Lung microvascular endothelial cell (primary cell): ENCODE results near the gene ATP10A. TPM values are rescaled to one million over a fixed set of nuclear protein-coding genes. Genes with fewer than 3 reads are reported as not detected.
"Not testable (repeated sequence)": the region's sequence is repeated elsewhere in the genome, so short reads cannot be mapped to it uniquely, and the experiment has no call there.

ENCODE experiments used
- DNase-seq, 2 donors: peaks; one replicate each; pipeline versions ENCODE4 v3.0.0 to v3.0.0-alpha.2; 2010; ENCODE audit warnings: low read depth in 2 of 2
- total RNA-seq: library from RNA; depleted of rRNA; stranded (reverse); fragments of >200 nt; gene quantifications from 2 replicates; pipeline ENCODE4 v1.2.1, GENCODE V29; 2014

Gene ATP10A
- total RNA-seq, 1 donor from 2014 or later: not detected

DNA sequence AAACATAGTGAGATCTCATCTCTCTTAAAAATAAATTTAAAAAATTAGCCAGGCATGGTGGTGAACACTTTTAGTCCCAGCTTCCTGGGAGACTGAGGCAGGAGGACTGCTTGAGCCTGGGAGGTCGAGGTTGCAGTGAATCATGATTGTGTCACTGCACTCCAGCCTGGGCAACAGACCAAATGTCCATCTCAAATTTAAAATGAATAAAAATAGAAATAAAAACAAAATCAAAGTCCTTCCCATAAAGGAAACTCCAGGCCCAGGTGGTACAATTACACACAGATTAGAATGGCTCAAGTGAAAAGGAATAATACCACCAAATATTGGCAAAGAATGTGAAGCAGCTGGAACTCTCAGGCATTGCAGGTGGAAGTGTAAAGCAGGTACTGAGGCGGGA is 19.3 kb upstream of the ATP10A start:
- DNase-seq: no peak

DNA sequence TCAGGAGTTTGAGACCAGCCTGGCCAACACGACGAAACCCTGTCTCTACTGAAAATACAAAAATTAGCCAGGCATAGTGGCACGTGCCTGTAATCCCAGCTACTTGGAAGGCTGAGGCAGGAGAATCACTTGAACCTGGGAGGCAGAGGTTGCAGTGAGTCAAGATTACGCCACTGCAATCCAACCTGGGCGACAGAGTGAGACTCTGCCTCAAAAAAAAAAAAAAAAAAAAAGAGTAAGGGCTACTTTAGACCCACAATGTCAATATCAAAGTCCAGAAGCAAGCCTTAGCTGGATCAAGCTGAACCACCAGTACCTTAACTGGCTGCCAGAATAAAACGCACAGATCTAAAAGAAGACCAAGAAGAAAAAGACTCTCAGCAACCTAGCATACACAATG is 17.8 kb upstream of the ATP10A start:
- not testable (repeated sequence) for DNase-seq

DNA sequence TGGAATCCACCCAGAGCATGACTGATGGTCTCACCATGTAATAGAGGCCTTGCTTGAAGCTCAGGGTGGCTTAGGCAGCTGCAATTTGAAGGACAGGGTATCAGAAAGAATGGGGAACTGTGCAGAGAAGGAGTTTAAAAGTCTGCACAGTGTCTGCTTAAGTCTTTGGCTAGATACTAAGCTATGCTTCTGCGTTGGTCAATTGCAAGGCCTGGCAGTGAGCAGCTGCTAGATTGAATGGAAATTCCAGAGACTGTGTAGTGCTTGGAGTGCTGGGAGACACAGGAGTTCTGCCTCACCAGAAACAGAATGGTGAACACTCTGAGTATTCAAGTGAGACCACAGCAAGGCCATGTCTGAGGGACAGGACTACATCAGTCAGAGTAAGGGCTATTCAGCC is 17.3 kb upstream of the ATP10A start:
- no peak for DNase-seq

DNA sequence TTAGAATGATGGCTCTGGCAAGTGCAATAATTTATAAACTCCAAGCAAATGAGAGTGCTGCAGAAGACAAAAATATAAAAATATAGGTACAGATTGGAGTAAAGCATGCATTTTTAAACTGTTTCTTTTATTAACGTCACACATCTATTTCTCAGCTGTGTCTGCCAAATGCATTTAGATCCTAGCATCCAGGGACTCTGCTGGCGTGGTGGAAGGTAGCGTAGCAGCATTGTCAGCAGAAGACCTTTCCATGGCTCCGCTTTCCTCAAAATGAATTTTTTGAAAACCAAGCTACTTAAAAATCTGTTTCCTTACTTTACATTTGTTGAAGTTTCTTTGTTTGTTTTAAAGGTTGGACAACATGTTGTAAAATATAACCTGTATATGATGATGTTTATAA is 16.3 kb upstream of the ATP10A start:
- no peak for DNase-seq

DNA sequence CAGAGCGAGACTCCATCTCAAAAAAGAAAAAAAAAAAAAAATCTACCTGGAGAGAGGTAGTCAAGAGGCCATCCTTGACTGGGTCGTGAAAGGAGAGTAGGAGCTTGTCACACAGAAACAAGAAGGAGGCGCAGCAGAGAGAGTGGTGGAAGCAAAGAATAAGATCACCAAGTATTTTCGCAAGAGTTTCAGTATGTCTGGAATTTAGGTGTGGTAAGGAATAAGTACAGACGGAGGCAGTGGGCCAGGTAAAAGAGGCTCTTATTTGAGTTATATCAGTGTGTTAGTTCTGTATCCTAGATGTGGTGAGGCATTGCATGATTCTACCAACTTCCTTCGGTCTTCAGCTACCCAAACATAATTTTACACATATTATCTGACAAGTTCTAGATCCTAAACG is 14.6 kb upstream of the ATP10A start:
- no peak for DNase-seq

DNA sequence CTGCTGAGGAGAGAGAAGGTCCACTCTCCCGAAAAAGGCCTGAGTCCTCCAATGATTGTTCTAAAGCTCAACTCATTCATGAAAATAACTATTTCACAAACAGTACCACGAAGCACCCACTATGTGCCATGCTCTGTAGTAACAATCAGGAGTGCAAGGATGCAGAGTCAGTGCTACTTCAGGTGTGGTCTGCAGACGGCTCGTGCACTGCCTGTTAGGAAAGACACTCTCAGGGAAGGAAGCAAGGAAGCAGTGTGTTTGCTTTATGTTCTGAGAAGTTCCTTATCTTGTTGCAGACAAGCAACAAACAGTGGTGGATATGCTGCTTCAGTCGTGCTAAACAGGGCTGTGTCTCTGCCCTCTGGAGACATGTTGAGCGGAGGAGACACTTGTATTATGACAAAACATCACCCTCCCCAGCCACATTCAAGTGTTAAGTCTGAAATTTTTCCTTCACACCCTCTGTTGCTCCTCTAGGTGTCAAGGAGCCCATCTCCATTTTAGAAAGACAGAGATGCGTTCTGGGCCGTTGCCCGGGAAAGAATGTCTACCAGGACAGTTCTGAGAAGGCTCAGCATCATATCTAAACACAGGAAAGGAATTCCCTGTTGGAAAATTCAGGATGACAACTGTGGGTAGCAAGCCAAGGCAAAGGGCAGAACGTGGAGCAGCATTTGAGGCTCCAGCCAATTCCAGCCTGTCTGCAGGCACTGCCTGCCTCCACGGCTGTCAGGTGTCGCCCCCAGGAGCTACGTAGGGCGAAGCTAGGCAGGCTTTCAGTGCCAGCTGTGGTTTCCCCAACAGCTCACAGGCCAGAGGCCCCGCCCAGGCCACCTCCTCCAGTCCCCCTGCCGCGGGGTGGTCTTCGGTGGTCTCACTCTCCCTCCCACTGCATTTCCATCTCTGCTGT is 13.4 kb upstream of the ATP10A start:
- no peak for DNase-seq

DNA sequence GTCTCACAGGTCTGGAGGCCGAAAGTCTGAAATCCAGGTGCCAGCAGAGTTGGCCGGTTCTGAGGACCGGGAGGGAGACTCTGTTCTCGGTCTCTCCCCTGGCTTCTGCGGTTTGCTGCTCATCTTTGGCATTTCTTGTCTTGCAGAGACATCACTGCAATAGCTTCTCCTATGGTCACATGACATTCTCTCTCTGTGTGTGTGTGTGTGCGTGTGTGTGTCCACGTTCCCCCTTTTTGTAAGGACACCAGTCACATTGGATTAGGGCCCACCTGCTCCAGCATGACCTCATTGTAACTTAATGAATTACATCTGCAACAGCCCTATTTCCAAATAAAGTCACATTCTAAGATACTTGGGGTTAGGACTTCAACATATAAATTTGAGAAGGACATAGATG is 12.4 kb upstream of the ATP10A start:
- no peak for DNase-seq

DNA sequence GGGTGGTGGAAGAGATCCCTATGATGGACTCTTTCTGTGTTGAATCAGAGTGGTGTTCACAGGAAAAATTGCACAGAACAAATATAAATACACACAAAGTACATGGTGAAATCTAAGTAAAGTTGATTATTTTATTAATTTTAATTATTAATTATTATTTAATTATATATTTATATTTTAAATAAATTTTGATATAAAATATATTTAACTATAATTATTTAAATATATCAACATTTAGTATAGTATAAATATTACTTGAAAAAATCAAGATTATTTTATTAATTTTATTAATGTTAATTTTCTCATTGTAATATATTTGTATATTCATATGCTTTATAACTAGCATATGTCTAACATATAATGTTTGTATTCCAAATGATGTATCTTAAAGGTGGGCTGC is 11.3 kb upstream of the ATP10A start:
- DNase-seq: no peak

DNA sequence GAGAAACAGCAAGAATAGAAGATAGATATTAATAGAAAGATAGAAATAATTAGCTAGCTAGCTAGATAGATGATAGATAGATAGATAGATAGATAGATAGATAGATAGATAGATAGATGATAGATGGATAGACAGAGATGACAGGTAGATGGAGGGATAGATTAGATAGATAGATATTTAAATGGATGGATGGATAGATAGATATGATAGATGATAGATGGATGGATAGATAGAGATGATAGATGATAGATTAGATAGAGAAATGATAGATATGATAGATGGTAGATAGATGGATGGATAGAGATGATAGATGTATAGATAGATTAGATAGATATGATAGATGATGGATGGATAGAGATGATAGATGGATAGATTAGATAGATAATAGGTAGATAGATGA is 8.3 kb upstream of the ATP10A start:
- DNase-seq: no peak

DNA sequence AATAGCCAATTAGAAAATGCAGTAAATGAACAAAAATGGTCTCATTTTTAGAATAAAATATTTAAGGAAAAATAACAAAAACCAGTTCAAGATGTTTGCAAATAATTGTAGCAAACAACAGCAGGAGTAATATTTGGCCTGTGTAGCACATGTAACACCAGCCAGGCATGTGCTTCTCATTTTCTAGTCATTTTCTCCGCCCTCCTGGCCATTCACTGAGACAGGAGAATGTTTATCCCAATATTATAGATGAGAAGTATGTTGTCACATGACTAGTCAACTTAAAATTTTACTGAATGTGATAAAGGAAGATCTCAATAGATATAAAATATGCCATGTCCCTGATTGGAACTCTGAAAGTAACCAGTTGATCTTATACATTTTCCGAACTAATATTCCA is 7.8 kb upstream of the ATP10A start:
- no peak for DNase-seq

DNA sequence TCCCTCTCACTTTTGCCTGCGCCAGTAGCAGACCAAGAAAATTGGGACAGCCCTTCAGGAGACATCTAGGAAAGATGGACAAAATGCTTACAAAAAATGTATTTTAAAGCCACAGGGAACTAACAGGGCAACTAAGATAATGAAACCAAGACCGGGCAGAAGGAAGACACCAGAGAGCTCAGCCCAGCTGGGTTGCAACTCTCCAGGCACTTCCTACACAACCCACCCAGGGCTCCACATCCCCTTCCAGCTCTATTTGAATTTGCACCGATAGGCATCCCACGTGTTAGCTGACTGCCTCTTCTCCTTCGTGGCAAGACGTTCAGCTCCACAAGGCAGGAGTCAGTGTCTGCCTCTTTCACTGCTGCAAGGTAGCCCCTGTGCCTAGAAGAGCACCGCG is 6.6 kb upstream of the ATP10A start:
- DNase-seq: no peak

DNA sequence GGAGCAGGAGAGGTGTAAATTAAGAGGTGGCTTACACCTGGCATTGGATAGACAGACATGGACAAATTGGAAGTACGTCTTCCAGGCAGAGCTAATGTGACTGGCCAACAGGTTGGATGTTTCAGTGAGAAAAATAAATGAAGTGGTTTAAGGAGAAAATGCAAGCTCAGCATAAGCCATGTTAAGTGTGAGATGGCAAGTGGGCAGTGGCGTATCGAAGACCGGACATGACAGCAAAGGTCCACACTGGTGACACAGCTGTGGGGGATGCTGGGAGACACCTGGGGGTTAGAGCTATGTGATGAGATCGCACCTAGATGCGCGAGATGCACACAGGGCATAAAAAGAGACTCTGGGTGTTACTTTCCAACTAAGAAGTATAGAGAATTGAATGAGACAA is 3.7 kb upstream of the ATP10A start:
- no peak for DNase-seq

DNA sequence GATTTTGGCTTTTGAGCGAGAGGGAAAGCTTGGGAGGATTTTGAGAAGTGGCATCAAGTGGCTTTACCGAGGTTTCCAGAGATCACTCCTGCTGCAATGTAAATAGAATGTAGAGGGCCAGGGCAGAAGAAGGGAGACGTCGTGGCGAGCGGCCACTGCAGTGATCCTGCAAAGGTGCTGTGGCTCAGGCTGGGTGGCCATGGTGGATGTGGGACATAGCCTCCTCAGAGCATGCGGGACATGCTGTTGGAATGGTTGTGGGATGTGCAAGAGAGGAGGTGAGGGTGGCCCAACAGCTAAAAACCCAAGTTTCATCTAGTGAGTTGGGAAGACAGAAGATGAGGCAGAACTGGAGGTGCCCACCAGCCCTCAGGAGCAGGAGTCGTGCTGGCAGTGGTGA is 3.1 kb upstream of the ATP10A start:
- DNase-seq: no peak

DNA sequence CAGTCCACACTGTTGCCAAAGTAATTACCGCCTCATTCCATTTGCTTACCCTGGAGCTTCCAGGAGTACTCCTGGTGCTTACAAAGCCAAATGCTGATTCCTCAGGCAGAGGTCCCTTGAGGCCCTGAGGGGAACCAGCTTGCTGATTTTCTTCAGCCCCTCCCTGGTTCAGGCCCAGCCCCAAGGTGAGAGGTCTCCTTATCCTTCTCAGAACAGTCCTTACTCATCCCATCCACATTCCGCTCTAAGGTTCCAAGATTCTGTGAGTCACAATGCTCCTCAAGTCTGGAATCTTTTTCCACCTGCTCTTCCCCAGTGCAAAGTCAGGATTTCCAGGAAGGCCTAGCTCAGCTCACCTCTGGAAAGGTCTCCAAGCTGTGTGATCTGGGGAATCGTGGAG is 1.8 kb upstream of the ATP10A start:
- DNase-seq: no peak

DNA sequence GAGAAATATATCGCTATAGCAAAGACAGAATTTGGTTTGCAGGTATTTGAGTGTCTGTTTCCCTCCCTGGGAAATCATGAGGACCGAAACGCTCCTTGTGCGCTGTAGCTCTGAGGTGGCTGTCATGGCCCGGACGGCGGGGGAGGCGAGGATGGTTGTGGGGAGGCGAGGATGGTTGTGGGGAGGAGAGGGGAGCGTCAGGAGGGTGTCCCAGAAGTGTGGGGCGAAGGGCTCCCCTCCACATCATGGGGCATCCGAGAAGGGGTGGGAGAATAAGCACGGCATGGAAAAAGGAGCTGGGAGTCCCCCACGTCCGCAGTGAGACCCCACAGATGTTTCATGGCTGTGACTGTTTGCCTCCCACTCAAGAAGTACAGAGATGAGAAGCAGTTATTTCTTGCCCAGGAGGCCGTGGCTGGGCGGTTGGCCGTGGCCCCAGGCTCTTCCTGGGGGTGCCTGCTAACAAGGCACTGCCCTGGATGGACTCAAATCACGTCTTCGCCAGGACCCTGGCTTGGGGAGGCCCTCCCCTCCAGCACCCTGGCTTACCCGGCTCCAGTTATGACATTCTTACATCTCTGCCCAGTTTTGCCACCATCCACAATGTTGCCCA is 947 bp upstream of the ATP10A start:
- DNase-seq: no peak

DNA sequence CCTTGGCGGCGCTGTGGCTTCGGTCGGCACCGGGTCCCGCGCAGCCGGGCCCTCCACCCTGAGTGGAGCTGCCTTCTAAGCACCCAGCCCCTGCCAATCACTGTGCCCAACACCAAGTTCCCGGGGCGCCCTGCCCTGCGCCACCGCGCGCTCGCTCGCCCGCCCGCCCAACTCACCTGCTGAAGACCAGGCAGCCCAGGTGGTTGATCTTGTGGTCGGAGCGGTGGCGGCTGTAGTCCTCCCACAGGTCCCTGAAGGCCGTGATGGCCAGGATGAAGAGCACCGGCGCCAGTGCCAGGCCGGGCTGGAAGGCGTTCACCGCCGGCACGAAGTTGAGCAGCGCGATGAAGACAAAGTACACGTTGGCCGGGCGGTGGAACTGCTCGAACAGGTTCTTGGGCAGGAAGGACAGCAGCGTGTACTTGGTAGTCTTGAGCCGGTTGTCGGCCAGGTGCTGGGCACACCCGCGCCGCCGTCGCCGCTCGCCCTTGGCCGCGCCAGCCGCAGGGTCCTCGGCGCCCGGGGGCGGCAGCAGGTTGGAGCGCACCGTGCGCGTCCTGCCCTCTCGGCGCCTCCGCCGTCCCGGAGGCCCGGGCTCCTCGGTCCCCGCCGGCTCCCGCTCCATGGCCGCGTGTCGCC is 536 bp downstream of the ATP10A start:
- no peak for DNase-seq

DNA sequence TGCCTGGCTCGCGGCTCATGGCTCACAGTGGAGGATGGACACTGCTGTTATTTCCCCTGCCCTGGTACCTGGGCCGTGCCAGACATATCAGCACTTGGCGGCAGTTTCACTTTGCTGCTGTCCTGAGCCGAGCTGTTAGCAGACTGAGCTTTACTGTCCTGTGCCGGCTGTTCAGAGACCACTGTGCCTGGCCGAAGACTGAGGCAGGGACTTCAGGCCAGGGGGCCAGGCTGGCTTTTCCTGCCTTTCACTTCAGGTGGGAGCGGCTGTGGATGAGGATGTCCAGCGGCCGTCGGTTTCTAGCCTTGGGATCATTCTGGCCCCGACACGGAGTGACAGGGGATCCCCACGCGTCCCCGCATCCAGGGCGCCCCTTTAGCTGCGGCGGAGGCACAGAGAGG is 1.1 kb downstream of the ATP10A start:
- no peak for DNase-seq

DNA sequence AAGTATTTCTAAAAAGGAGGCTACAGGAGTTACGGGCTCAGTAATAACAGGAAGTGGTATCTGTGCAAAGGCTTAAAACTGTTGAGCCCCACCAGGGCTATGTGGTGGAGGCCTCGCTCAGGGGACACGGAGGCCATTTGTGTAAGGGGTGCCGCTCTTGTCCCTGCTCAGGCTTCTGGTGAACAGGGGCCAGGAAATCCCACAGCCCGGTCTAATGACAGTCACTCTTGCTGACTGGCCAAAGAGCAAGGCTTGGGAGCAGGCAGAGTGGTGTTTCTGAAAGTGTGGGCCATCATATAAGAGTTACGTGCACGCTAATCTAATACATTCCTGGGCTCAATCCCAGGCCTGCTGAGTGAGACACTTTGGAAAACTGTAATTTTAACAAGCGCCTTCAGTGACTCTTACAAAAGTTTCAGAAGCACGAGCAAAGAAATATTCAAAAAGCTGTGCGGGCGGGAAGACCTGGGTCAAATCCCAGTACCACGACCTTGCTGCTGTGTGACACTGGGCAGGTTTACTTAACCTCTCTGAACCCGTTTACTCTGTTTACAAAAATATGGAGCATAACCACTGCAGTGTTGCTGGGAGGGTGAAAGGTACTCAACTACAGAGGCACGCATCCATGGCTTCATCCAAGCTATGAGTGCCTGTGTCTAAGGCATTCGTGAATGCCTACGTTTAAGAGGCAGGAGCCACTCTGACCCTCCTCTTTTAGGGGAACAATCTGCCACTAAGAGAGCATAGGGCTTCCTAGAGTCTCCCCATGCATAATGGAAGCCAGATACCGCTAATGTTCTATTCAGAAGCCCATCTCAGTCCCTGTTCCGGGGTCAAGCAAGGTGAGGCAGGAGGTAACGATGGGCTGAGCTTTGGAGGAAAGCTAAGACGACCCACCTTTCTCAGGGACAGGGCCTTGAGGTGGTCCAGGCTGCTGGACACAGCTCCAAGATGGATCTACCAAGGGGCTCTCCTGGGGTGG is 2.0 kb downstream of the ATP10A start:
- DNase-seq: no peak

DNA sequence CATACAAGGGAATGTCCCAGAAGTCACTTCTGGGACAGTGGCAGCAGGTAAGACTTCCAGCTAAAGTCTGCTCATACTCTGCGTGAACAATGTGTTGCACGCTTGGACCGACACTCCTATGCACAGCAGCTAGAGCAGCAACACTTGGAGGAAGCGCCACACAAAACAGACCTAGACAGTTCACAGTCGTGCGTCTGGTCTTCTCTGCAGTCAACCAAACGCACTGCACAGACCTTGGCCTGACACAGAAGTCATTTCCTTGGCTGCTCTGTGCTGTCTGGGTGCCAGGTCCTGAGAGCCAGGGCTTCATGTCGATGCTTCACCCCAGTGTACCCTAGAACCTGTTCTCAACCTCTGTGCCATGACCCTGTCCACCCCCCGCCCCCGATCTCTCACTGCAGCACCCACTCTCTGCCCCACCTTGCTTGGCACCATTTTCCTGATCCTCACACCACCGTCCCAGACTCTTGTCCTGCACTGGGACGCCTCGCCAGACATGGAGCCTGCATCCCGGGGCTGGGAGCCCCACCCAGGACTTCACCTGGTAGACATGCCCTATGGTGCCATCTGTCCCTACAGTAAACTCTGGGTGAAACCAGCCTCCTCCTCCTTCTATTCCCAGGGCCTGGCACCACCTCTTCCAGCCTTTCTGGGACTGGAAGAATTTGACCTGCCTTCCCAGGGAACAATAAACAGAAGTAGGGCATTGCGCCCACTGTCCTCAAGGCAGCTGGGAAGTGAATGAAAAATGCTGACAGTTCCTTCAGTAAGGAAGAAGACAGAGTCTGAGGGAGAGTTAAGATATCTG is 3.1 kb downstream of the ATP10A start:
- DNase-seq: no peak

DNA sequence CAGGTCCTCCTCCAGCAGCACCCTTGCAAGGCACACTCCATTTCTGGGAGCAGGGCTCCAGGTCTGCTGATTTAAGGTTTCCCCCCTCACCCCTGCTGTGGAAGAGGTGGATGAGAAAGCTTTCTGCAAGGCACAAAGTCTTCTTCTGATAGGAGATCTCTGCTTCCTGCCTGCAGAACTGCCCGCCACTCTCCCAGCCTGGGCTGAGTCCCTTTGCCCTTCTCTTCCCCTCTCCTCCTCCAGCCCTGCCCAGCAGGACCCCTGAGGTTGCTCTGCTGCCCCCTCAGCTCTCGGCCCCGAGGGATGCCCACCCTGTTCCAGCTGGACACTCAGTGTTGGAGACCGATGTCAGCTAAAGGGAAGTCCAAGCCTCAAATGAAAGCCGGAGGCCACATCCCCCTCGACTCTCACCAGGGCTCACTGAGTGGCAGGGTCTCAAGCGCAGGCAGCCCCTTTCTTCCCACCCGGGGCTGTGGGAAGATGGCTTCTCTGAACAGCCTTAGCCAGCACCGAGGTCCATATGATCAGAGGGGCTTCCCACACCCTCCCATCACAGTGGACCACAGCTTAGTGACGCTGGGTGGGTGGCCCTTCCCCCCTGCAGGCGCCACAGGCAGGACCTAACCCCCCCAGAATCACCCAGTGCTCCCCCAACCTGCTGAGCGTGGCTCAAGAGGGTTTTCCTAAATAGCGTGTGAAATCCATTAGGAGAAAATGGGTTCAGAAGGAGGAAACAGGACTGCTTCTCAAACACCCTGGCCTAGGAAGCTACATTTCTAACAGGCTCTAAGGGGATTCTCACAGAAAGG is 4.0 kb downstream of the ATP10A start:
- no peak for DNase-seq
